MM.1S (cell line): Measurements from ENCODE around the gene FOXB2.

Experiments
- DNase-seq: peaks from one replicate; pipeline ENCODE4 v3.0.0-alpha.2; 2015
- H2AFZ ChIP-seq: fragments of 300-600 bp; sonication (generic); 2 replicates; pipeline ENCODE4 v1.6.0; 2016; ENCODE audit warnings: antibody characterized with exemption, low read length
- H3F3A ChIP-seq: fragments of 300-600 bp; sonication (generic); 2 replicates; pipeline ENCODE4 v1.6.1; 2016; ENCODE audit warnings: mild to moderate bottlenecking, antibody characterized with exemption, low read length, moderate library complexity, mixed read lengths; ENCODE audit not compliant: insufficient read depth
- H3K27ac ChIP-seq: fragments of 300-600 bp; sonication (generic); 2 replicates; pipeline ENCODE4 v1.5.1; 2016; ENCODE audit warnings: mild to moderate bottlenecking, low read length
- H3K27me3 ChIP-seq: fragments of 300-600 bp; sonication (generic); replicated peaks from 2 replicates; pipeline ENCODE4 v1.6.0; 2016; ENCODE audit warnings: low read length; ENCODE audit not compliant: insufficient read depth
- H3K36me3 ChIP-seq: fragments of 300-600 bp; sonication (generic); replicated peaks from 2 replicates; pipeline ENCODE4 v1.6.1; 2016; ENCODE audit warnings: mild to moderate bottlenecking, low read length, mixed read lengths; ENCODE audit not compliant: insufficient read depth
- H3K4me1 ChIP-seq: fragments of 300-600 bp; sonication (generic); 2 replicates; pipeline ENCODE4 v1.6.1; 2016; ENCODE audit warnings: low read length, mixed read lengths
- H3K4me2 ChIP-seq: fragments of 300-600 bp; sonication (generic); 2 replicates; pipeline ENCODE4 v1.6.0; 2016; ENCODE audit warnings: low read depth, low read length
- H3K4me3 ChIP-seq: fragments of 300-600 bp; sonication (generic); 2 replicates; pipeline ENCODE4 v1.5.1; 2016; ENCODE audit warnings: low read length, mixed read lengths
- H3K79me2 ChIP-seq: fragments of 300-600 bp; sonication (generic); 2 replicates; pipeline ENCODE4 v1.6.1; 2016; ENCODE audit warnings: mixed run types, low read length, mixed read lengths
- H3K9ac ChIP-seq: fragments of 300-600 bp; sonication (generic); 2 replicates; pipeline ENCODE4 v1.6.1; 2016; ENCODE audit warnings: low read length, mixed read lengths
- H3K9me2 ChIP-seq: fragments of 300-600 bp; sonication (generic); replicated peaks from 2 replicates; pipeline ENCODE4 v1.6.1; 2016; ENCODE audit warnings: mild to moderate bottlenecking, low read length, mixed read lengths; ENCODE audit not compliant: insufficient read depth
- H3K9me3 ChIP-seq: fragments of 300-600 bp; sonication (generic); replicated peaks from 2 replicates; pipeline ENCODE4 v1.6.1; 2016; ENCODE audit warnings: mild to moderate bottlenecking, low read length, mixed read lengths; ENCODE audit not compliant: insufficient read depth
- H4K20me1 ChIP-seq: fragments of 300-600 bp; sonication (generic); 2 replicates; pipeline ENCODE4 v1.6.1; 2016; ENCODE audit warnings: mild to moderate bottlenecking, low read length, moderate library complexity, mixed read lengths; ENCODE audit not compliant: insufficient read depth
- CTCF ChIP-seq: fragments of 300-600 bp; sonication (generic); IDR thresholded peaks from 2 replicates; pipeline ENCODE4 v1.5.1; 2016; ENCODE audit warnings: antibody characterized with exemption, low read length, mixed read lengths
- EZH2 ChIP-seq: fragments of 300-600 bp; sonication (generic); optimal IDR thresholded peaks from 2 replicates; pipeline ENCODE3; 2017; ENCODE audit warnings: low read depth, mild to moderate bottlenecking, antibody characterized with exemption, low read length, mixed read lengths
- EZH2phosphoT487 ChIP-seq: fragments of 300-600 bp; sonication (generic); IDR thresholded peaks from 2 replicates; pipeline ENCODE4 v1.6.1; 2018; ENCODE audit warnings: antibody characterized with exemption, low read length

Gene FOXB2

GRCh38 chr9:77066388-77066787 lies 46.9 kb downstream of the FOXB2 start:
- no peaks in the 10 kb centered on the region for H3K9me2 ChIP-seq
- no peaks in the 10 kb centered on the region for H3K4me1 ChIP-seq
- H3K27me3 ChIP-seq = no peaks in the 10 kb centered on the region
- no peak overlapping the region for H3K27ac ChIP-seq
- TF ChIP-seq EZH2 (no peak), CTCF (no peak), EZH2phosphoT487 (no peak)
- no peaks in the 10 kb centered on the region for H4K20me1 ChIP-seq
- DNase-seq = no peak
- no peak overlapping the region for H3K4me3 ChIP-seq
- no peaks in the 10 kb centered on the region for H3F3A ChIP-seq
- H3K79me2 ChIP-seq = no peaks in the 10 kb centered on the region
- no peak overlapping the region for H3K9ac ChIP-seq
- no peak overlapping the region for H3K4me2 ChIP-seq
- no peak overlapping the region for H2AFZ ChIP-seq
- no peaks in the 10 kb centered on the region for H3K9me3 ChIP-seq
- H3K36me3 ChIP-seq = no peaks in the 10 kb centered on the region
